ENCODE measurements around the gene RARRES2. TPM values are rescaled to one million over a fixed set of nuclear protein-coding genes. Genes with fewer than 3 reads are reported as not detected.

RARRES2 gene
- polyA plus RNA-seq, 1 of the 3 experiments (the other 2 are of a cell fraction): 0.43 TPM

DNA sequence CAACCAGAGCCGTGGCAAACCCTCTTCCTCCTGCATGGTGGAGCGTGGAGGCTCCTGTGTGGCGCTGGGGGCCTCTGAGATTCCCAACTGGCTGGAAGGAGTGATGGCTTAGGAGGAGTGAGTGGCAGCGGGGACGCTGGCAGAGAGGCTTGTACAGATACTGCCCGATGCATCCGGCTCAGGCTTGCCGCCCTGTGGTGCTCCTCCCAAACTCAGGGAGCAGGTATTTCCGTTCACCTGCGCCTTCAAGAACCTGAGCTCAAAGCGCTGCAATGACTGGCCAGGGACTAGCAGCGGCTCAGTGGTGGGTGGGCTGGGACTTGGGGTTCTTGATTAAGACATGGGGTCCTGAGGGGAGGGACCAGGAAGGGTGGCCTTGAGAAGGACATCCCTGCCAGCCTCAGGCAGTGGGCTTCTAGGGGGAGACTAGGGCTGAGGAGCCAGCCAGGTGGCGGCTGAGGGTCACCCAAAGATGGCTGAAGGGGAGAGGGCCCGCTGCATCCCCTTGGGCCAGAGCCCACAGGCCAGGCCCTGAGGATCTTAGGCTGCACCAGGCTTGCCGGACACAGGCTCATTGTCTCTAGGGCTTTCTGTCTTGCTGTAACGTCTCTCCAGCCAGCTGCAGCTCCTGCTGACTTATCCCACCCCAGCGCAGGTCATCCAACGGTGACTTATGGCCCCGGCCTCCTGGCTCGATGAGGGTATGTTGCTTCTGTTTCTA lies 40.9 kb upstream of the RARRES2 start (continued):
- TF ChIP-seq, protein P1, sequence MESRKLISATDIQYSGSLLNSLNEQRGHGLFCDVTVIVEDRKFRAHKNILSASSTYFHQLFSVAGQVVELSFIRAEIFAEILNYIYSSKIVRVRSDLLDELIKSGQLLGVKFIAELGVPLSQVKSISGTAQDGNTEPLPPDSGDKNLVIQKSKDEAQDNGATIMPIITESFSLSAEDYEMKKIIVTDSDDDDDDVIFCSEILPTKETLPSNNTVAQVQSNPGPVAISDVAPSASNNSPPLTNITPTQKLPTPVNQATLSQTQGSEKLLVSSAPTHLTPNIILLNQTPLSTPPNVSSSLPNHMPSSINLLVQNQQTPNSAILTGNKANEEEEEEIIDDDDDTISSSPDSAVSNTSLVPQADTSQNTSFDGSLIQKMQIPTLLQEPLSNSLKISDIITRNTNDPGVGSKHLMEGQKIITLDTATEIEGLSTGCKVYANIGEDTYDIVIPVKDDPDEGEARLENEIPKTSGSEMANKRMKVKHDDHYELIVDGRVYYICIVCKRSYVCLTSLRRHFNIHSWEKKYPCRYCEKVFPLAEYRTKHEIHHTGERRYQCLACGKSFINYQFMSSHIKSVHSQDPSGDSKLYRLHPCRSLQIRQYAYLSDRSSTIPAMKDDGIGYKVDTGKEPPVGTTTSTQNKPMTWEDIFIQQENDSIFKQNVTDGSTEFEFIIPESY (IDR thresholded peaks at IDR 0.05; ENCODE audit: borderline replicate concordance, low read depth): no peak
- TF ChIP-seq REST (IDR thresholded peaks at IDR 0.05; ENCODE audit: low read depth, low read length) (no peak), RFX5 (IDR thresholded peaks at IDR 0.05; ENCODE audit: low read length) (no peak)

DNA sequence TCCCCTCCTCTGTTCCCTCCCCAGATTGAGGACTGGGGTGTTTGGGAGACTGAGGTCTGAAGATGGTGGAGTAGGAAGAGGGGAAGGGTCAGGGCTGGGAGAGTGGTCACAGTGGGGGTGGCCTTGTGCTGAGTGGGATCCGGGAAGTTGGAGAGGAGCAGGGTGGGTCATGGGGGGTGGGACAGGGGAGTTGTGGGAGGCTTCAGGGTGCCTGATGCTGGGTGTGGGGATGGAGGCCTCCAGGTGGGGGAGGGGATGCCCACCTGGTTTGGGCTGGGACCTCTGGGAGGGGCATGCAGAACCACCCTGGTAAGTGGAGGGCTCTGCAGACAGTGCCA lies 40.3 kb upstream of the RARRES2 start:
- peaks cover 0 to 65% of the 10 kb centered on the region in 2 experiments; a peak in 2 of 4 replicates for H3K4me1 ChIP-seq (ENCODE audit: control insufficient read depth in 1 of 2, insufficient read depth in 2 of 2, low read depth in 1 of 2, low read length in 1 of 2)
- no peak overlapping the region for H3K9ac ChIP-seq
- peaks cover 44% of the 10 kb centered on the region; the same call in 1 of the 2 replicates for H3K79me2 ChIP-seq (ENCODE audit: insufficient read depth)
- no peaks in the 10 kb centered on the region for H3K9me3 ChIP-seq
- TF ChIP-seq RAD21 (IDR thresholded peaks at IDR 0.05; ENCODE audit: low read length): no peak
- no peak for TF ChIP-seq TAF1 (IDR thresholded peaks at IDR 0.05; ENCODE audit: borderline replicate concordance, low read depth, low read length)
- TF ChIP-seq YY1 (IDR thresholded peaks at IDR 0.05; ENCODE audit: low read depth): no peak
- no peak for TF ChIP-seq JUND (IDR thresholded peaks at IDR 0.05)
- TF ChIP-seq EP300 (IDR thresholded peaks at IDR 0.05; ENCODE audit: borderline replicate concordance in 1 of 2, low read depth in 1 of 2, low read length in 1 of 2): no peak
- TF ChIP-seq SIN3A (IDR thresholded peaks at IDR 0.05; ENCODE audit: borderline replicate concordance, low read depth, low read length): no peak
- TF ChIP-seq POLR2AphosphoS5 (IDR thresholded peaks at IDR 0.05; ENCODE audit: low read depth, low read length): no peak
- TF ChIP-seq, protein P1 (IDR thresholded peaks at IDR 0.05; ENCODE audit: borderline replicate concordance, low read depth): no peak
- no peak for TF ChIP-seq MAX (IDR thresholded peaks at IDR 0.05; ENCODE audit: low read depth)
- ChIA-PET CTCF (no interaction called here), POLR2A (no interaction called here)
- 100% methylated on average over 1 of the region's 1 CpG for WGBS (ENCODE audit: low lambda C conversion rate)
- DNase-seq: no peak
- H3K4me2 ChIP-seq: no peak overlapping the region
- H3F3A ChIP-seq (replicated peaks; ENCODE audit: insufficient read depth): peaks cover 18% of the 10 kb centered on the region
- H4K20me1 ChIP-seq (ENCODE audit: insufficient read depth): peaks cover 8% of the 10 kb centered on the region; the same call in 1 of the 2 replicates
- no peaks in the 10 kb centered on the region for H3K27me3 ChIP-seq (ENCODE audit: insufficient read depth)
- H2AFZ ChIP-seq (ENCODE audit: low read depth): no peak overlapping the region
- H3K27ac ChIP-seq (ENCODE audit: low read depth in 2 of 2, low read length in 1 of 2): no peak overlapping the region
- H3K36me3 ChIP-seq (replicated peaks in 1 of 2; ENCODE audit: control insufficient read depth in 1 of 2, insufficient read depth in 2 of 2, low read length in 1 of 2): no peaks in the 10 kb centered on the region
- H3K4me3 ChIP-seq (ENCODE audit: low read depth in 2 of 2, low read length in 1 of 2): no peak overlapping the region
- no peaks in the 10 kb centered on the region for H3K9me2 ChIP-seq

All from SK-N-SH (cell line).